K562 (cell line): ENCODE results near the gene ENC1. TPM values are rescaled to one million over a fixed set of nuclear protein-coding genes. Genes with fewer than 3 reads are reported as not detected.

Experiments
- ATAC-seq: fragments of 200-7000 bp; cut with Tn5 transposase; 3 replicates; pipeline ENCODE4 v1.9.1; 2020; ENCODE audit warnings: moderate library complexity
- BruUV-seq: library from RNA; stranded (reverse); fragments of 400-500 nt; replicated peaks from 2 replicates; lab custom pipeline; 2021; lab: Mats Ljungman, UMichigan
- CTCF ChIA-PET: fragments of 300-600 bp; formaldehyde crosslinking; extraction: SDS; loops from one replicate; lab custom pipeline; 2021; ENCODE audit warnings: low intra/inter-chr PET ratio; lab: Yijun Ruan, JAX
- POLR2A ChIA-PET: fragments of 300-600, 350-650 bp; sonication (Branson Sonifier 250); formaldehyde crosslinking; extraction: SDS; loops from one replicate; lab custom pipeline; 2021; ENCODE audit warnings: antibody characterized with exemption, inconsistent platforms; lab: Yijun Ruan, JAX
- DNase-seq, 4 experiments: peaks; one replicate each; pipeline versions ENCODE4 v3.0.0 to v3.0.0-alpha.2; 2011 to 2018; ENCODE audit warnings: low spot score in 3 of 4, mixed read lengths in 3 of 4; ENCODE audit errors: extremely low read depth in 1 of 4
- FAIRE-seq: peaks from 2 replicates; lab custom pipeline; 2011; peaks lifted over from hg19 to GRCh38; lab: Jason Lieb, UNC
- H2AFZ ChIP-seq: 2 replicates; pipeline ENCODE4 v1.6.0; 2011; ENCODE audit warnings: low read depth, low read length, control low read depth, inconsistent platforms
- H3K27ac ChIP-seq: fragments of 200-600 bp; 3 replicates; pipeline ENCODE4 v1.8.0; 2011; ENCODE audit warnings: low read depth, mild to moderate bottlenecking, control low read depth, inconsistent platforms, low read length, moderate library complexity, mixed read lengths; ENCODE audit errors: extremely low read depth
- H3K27me3 ChIP-seq, 2 experiments: fragments of 300-600 bp in 1 of 2; 2 replicates in 1 of 2; 3 replicates in 1 of 2; pipeline versions ENCODE4 v1.6.0 to v1.8.0; 2011; ENCODE audit warnings: inconsistent platforms in 2 of 2, low read length in 2 of 2, mild to moderate bottlenecking in 1 of 2, mixed read lengths in 1 of 2, moderate library complexity in 1 of 2; ENCODE audit not compliant: control insufficient read depth in 2 of 2, insufficient read depth in 2 of 2
- H3K36me3 ChIP-seq: fragments of 300-600 bp; 3 replicates; pipeline ENCODE4 v1.8.0; 2011; ENCODE audit warnings: mild to moderate bottlenecking, low read length, inconsistent platforms; ENCODE audit not compliant: control insufficient read depth, insufficient read depth
- H3K4me1 ChIP-seq, 2 experiments: fragments of 200-600 bp in 1 of 2; replicated peaks in 1 of 2; 2 replicates in 1 of 2; 3 replicates in 1 of 2; pipeline versions ENCODE4 v1.5.1 to v1.8.0; 2011; ENCODE audit warnings: inconsistent platforms in 2 of 2, low read length in 2 of 2, mild to moderate bottlenecking in 1 of 2, mixed read lengths in 1 of 2, moderate library complexity in 1 of 2; ENCODE audit not compliant: control insufficient read depth in 2 of 2, insufficient read depth in 2 of 2
- H3K4me2 ChIP-seq: 2 replicates; pipeline ENCODE4 v1.6.1; 2011; ENCODE audit warnings: low read length, control low read depth, inconsistent platforms, mixed read lengths; ENCODE audit not compliant: insufficient read depth
- H3K4me3 ChIP-seq: fragments of 200-600 bp; sonication (generic), shearing (Covaris generic); 2 replicates; pipeline ENCODE4 v1.5.1; 2016; ENCODE audit warnings: control low read depth, inconsistent platforms
- H3K79me2 ChIP-seq: fragments of 200-600 bp; 3 replicates; pipeline ENCODE4 v1.8.0; 2011; ENCODE audit warnings: low read length, inconsistent platforms; ENCODE audit not compliant: control insufficient read depth, insufficient read depth
- H3K9ac ChIP-seq, 2 experiments: 2 replicates each; pipeline versions ENCODE4 v1.6.0 to v1.6.1; 2011; ENCODE audit warnings: low read depth in 2 of 2, low read length in 2 of 2, control low read depth in 1 of 2, inconsistent platforms in 1 of 2, mild to moderate bottlenecking in 1 of 2, mixed read lengths in 1 of 2; ENCODE audit not compliant: insufficient read depth in 1 of 2
- H3K9me1 ChIP-seq: one replicate; pipeline ENCODE4 v1.6.0; 2011; ENCODE audit warnings: inconsistent platforms, mild to moderate bottlenecking, low read length, moderate library complexity; ENCODE audit not compliant: control insufficient read depth, insufficient read depth
- H3K9me3 ChIP-seq: replicated peaks from 2 replicates; pipeline ENCODE4 v1.5.1; 2011; ENCODE audit warnings: low read depth, low read length, inconsistent platforms; ENCODE audit not compliant: control insufficient read depth, insufficient read depth
- H4K20me1 ChIP-seq: replicated peaks from 2 replicates; pipeline ENCODE4 v1.6.1; 2011; ENCODE audit warnings: low read length, inconsistent platforms, mixed read lengths; ENCODE audit not compliant: control insufficient read depth, insufficient read depth
- CHD4 ChIP-seq: fragments of 200-600 bp; sonication (generic); IDR thresholded peaks from 3 replicates; pipeline ENCODE4 v1.6.1; 2012; ENCODE audit warnings: low read depth, mild to moderate bottlenecking, mixed read lengths, low read length, inconsistent platforms; ENCODE audit not compliant: insufficient read depth, insufficient replicate concordance, poor library complexity, severe bottlenecking
- EP400 ChIP-seq: fragments of 450-650 bp; IDR thresholded peaks from 2 replicates; pipeline ENCODE4 v1.6.1; 2017; ENCODE audit warnings: antibody characterized with exemption, mild to moderate bottlenecking, moderate library complexity
- FOSL1 ChIP-seq: fragments of 200-800 bp; sonication (Bioruptor generic); conservative IDR thresholded peaks from 2 replicates; pipeline ENCODE4 v1.6.1; 2016; ENCODE audit warnings: missing genetic modification characterization, missing compliant biosample characterization
- MXD1 ChIP-seq: fragments of 250-450 bp; sonication (Bioruptor Pico); IDR thresholded peaks from 2 replicates; pipeline ENCODE4 v1.8.0; 2021; ENCODE audit warnings: borderline replicate concordance, mild to moderate bottlenecking, moderate library complexity; ENCODE audit not compliant: poor library complexity, severe bottlenecking
- NFATC3 ChIP-seq: fragments of 450-650 bp; IDR thresholded peaks from 2 replicates; pipeline ENCODE4 v1.6.1; 2017; ENCODE audit warnings: mild to moderate bottlenecking
- NRF1 ChIP-seq, 2 experiments: fragments of 450-650 bp; IDR thresholded peaks in 1 of 2; conservative IDR thresholded peaks in 1 of 2; 2 replicates each; pipeline ENCODE4 v1.6.1; 2014; ENCODE audit warnings: mild to moderate bottlenecking in 2 of 2
- PRDM10 ChIP-seq: fragments of 450-650 bp; IDR thresholded peaks from 2 replicates; pipeline ENCODE4 v1.6.1; 2018; ENCODE audit not compliant: partially characterized antibody
- SNIP1 ChIP-seq: fragments of 450-650 bp; IDR thresholded peaks from 2 replicates; pipeline ENCODE4 v1.7.1; 2017; ENCODE audit warnings: low read depth, mild to moderate bottlenecking
- SOX6 ChIP-seq: fragments of 450-650 bp; IDR thresholded peaks from 2 replicates; pipeline ENCODE4 v1.6.1; 2014; ENCODE audit warnings: mild to moderate bottlenecking
- THRAP3 ChIP-seq: fragments of 450-650 bp; IDR thresholded peaks from 2 replicates; pipeline ENCODE4 v1.6.1; 2016; ENCODE audit warnings: mild to moderate bottlenecking, inconsistent platforms, borderline replicate concordance
- ZNF140 ChIP-seq: fragments of 250-450 bp; sonication (Bioruptor Pico); IDR thresholded peaks from 2 replicates; pipeline ENCODE4 v1.8.0; 2021; ENCODE audit warnings: moderate library complexity, mild to moderate bottlenecking, inconsistent platforms
- ZNF511 ChIP-seq: sonication (generic); formaldehyde crosslinking; IDR thresholded peaks from 2 replicates; pipeline ENCODE4 v1.8.0; 2022; ENCODE audit warnings: mild to moderate bottlenecking, missing genetic modification reagents
- ZNF655 ChIP-seq: fragments of 250-450 bp; sonication (Bioruptor Pico); IDR thresholded peaks from 2 replicates; pipeline ENCODE4 v1.5.0; 2021
- ZNF707 ChIP-seq: fragments of 250-450 bp; sonication (Bioruptor Pico); conservative IDR thresholded peaks from 2 replicates; pipeline ENCODE4 v1.8.0; 2022; ENCODE audit warnings: inconsistent platforms, mild to moderate bottlenecking, moderate library complexity
- ZNF76 ChIP-seq: fragments of 250-450 bp; sonication (Bioruptor Pico); IDR thresholded peaks from 2 replicates; pipeline ENCODE4 v1.4.0; 2020; ENCODE audit warnings: mild to moderate bottlenecking, moderate library complexity, borderline replicate concordance
- WGBS: fragments of 100-300 bp; shearing (Covaris generic); methylation state at CpG from one replicate; pipeline ENCODE4 v1.1.6; 2016; ENCODE audit warnings: low coverage, mixed read lengths; ENCODE audit not compliant: insufficient coverage; ENCODE audit errors: missing lambda C conversion rate; 5-methylcytosine and 5-hydroxymethylcytosine counted together
- in situ Hi-C: fragments of 300-500 bp; cut with MboI; formaldehyde crosslinking; loops from 4 replicates; pipeline ENCODE4 v1.15.0; 2018; ENCODE audit warnings: inconsistent platforms, mixed read lengths
- intact Hi-C: fragments of 100-400 bp; cut with micrococcal nuclease; formaldehyde crosslinking; loops from 2 replicates; pipeline ENCODE4 v1.14.2; 2022
- polyA plus RNA-seq, 8 experiments: library from polyadenylated mRNA; depleted of rRNA in 4 of 8; stranded (reverse) in 5 of 8; unstranded in 3 of 8; fragments of >200 nt; fragmentation: Nextera tagmentation in 2 of 8; fragmentation: Illumina TruSeq in 1 of 8; extraction: Ambion mirVana in 2 of 8; extraction: Trizol in 1 of 8; gene quantifications; 2 replicates each; pipeline versions ENCODE4 v1.2.1 to v1.2.3, GENCODE V29; 2011 to 2014; ENCODE audit warnings: inconsistent platforms in 1 of 8, missing spikeins in 1 of 8
- total RNA-seq, 7 experiments: library from RNA; depleted of rRNA in 6 of 7; stranded (reverse); fragments of >200 nt in 6 of 7; fragmentation: Illumina TruSeq in 2 of 7; extraction: Trizol in 2 of 7; gene quantifications; 2 replicates each; pipeline versions ENCODE4 v1.2.1 to v1.2.3, GENCODE V29; 2011 to 2021; ENCODE audit warnings: low replicate concordance in 1 of 7

The ENC1 gene
- total and polyA plus RNA-seq, 9 of the 15 experiments (the other 6 are each of a cell fraction or from before 2014, with no cell fraction given): 0.17 to 3.2 (median 0.97) TPM

- BruUV-seq: no TSS peak
- Histone ChIP-seq H3K4me2 (peak overlapping the region; percentile 97), H3K9ac (peak overlapping the region in 1 of 2 experiments; percentile 74; a peak in 1 of 4 replicates), H3K36me3 (peaks cover 50% of the 10 kb centered on the region), H3K79me2 (peaks cover 28% of the 10 kb centered on the region), H3K27ac (no peak overlapping the region), H2AFZ (no peak overlapping the region), H3K4me3 (peak overlapping the region; percentile 95; the same call in 1 of the 2 replicates), H3K9me3 (no peaks in the 10 kb centered on the region), H3K9me1 (no peaks in the 10 kb centered on the region), H3K27me3 (no peaks in the 10 kb centered on the region), H4K20me1 (peaks cover 7% of the 10 kb centered on the region; the same call in 1 of the 2 replicates), H3K4me1 (peaks cover 19% of the 10 kb centered on the region in 2 experiments)
- CTCF ChIA-PET: interaction anchor here (0.9 kb wide), 1 partner anchor 949 kb away, joined by 4 read pairs; no protein-coding TSS in a partner anchor
- no peak for FAIRE-seq
- POLR2A ChIA-PET: interaction anchor here (0.6 to 0.7 kb wide), 2 partner anchors 107 to 899 kb away, joined by 3 read pairs; no protein-coding TSS in a partner anchor
- ATAC-seq: no peak
- in situ Hi-C loops: no loop called here
- no peak for DNase-seq
- intact Hi-C loops: loop anchor here (10.0 kb wide), 1 partner anchor 548 kb away; the partner anchor contains the start of gene ANKRD31
- WGBS: 48% methylated on average over 5 of the region's 5 CpGs
- no peak for TF ChIP-seq EP400
- no peak for TF ChIP-seq MXD1 (CRISPR knock-in tag)
- no peak for TF ChIP-seq NRF1 (conservative IDR thresholded peaks at IDR 0.05 in 1 of 2, IDR thresholded peaks at IDR 0.05 in 1 of 2)
- no peak for TF ChIP-seq ZNF655 (CRISPR knock-in tag)
- no peak for TF ChIP-seq SOX6
- no peak for TF ChIP-seq ZNF140
- no peak for TF ChIP-seq ZNF511 (CRISPR knock-in tag)
- TF ChIP-seq PRDM10: no peak
- TF ChIP-seq NFATC3: no peak
- no peak for TF ChIP-seq ZNF76
- TF ChIP-seq THRAP3: no peak
- no peak for TF ChIP-seq CHD4
- no peak for TF ChIP-seq SNIP1
- no peak for TF ChIP-seq FOSL1
- no peak for TF ChIP-seq ZNF707 (CRISPR knock-in tag)
Observed at GRCh38 chr5:74686962-74687751, 46.6 kb upstream of the ENC1 start.
